ENCODE results near the gene SCN5A.

The SCN5A gene

GRCh38 chr3:38542401-38543298 is 106.8 kb downstream of the SCN5A start:
- no peak for TF ChIP-seq JUND (IDR thresholded peaks at IDR 0.05; ENCODE audit: low read depth)
- in situ Hi-C loops (cut with HindIII; ENCODE audit: low pct_unique_long_range_greater_than_20kb, low sequenced_read_pairs), result no loop called here
- DNase-seq (ENCODE audit: low read depth in 1 of 2, low spot score in 1 of 2), result no peak

GRCh38 chr3:38541806-38542205 is 107.7 kb downstream of the SCN5A start:
- DNase-seq (ENCODE audit: low read depth in 1 of 2, low spot score in 1 of 2), result no peak
- no peak for TF ChIP-seq JUND (IDR thresholded peaks at IDR 0.05; ENCODE audit: low read depth)

GRCh38 chr3:38538773-38539353 is 110.6 kb downstream of the SCN5A start:
- no peak for DNase-seq (ENCODE audit: low read depth in 1 of 2, low spot score in 1 of 2)
- in situ Hi-C loops (cut with HindIII; ENCODE audit: low pct_unique_long_range_greater_than_20kb, low sequenced_read_pairs), result no loop called here
- no peak for TF ChIP-seq JUND (IDR thresholded peaks at IDR 0.05; ENCODE audit: low read depth)

More at GRCh38 chr3:38541806-38542205, 107.7 kb downstream of the SCN5A start:
- in situ Hi-C loops (cut with HindIII; ENCODE audit: low pct_unique_long_range_greater_than_20kb, low sequenced_read_pairs), result no loop called here

GRCh38 chr3:38536671-38537070 is 112.8 kb downstream of the SCN5A start:
- in situ Hi-C loops (cut with HindIII; ENCODE audit: low pct_unique_long_range_greater_than_20kb, low sequenced_read_pairs), result no loop called here

GRCh38 chr3:38534604-38535003 is 114.9 kb downstream of the SCN5A start:
- no peak for DNase-seq (ENCODE audit: low read depth in 1 of 2, low spot score in 1 of 2)
- in situ Hi-C loops (cut with HindIII; ENCODE audit: low pct_unique_long_range_greater_than_20kb, low sequenced_read_pairs), result no loop called here
- no peak for TF ChIP-seq JUND (IDR thresholded peaks at IDR 0.05; ENCODE audit: low read depth)

More at GRCh38 chr3:38536671-38537070, 112.8 kb downstream of the SCN5A start:
- DNase-seq (ENCODE audit: low read depth in 1 of 2, low spot score in 1 of 2), result no peak
- no peak for TF ChIP-seq JUND (IDR thresholded peaks at IDR 0.05; ENCODE audit: low read depth)

GRCh38 chr3:38534180-38534579 is 115.3 kb downstream of the SCN5A start:
- no peak for TF ChIP-seq JUND (IDR thresholded peaks at IDR 0.05; ENCODE audit: low read depth)

GRCh38 chr3:38533285-38533976 is 116.1 kb downstream of the SCN5A start:
- in situ Hi-C loops (cut with HindIII; ENCODE audit: low pct_unique_long_range_greater_than_20kb, low sequenced_read_pairs), result no loop called here
- DNase-seq (ENCODE audit: low read depth in 1 of 2, low spot score in 1 of 2), result no peak

More at GRCh38 chr3:38534180-38534579, 115.3 kb downstream of the SCN5A start:
- DNase-seq (ENCODE audit: low read depth in 1 of 2, low spot score in 1 of 2), result no peak
- in situ Hi-C loops (cut with HindIII; ENCODE audit: low pct_unique_long_range_greater_than_20kb, low sequenced_read_pairs), result no loop called here

GRCh38 chr3:38532529-38532928 is 117.0 kb downstream of the SCN5A start:
- in situ Hi-C loops (cut with HindIII; ENCODE audit: low pct_unique_long_range_greater_than_20kb, low sequenced_read_pairs), result no loop called here
- TF ChIP-seq JUND (IDR thresholded peaks at IDR 0.05; ENCODE audit: low read depth), result no peak
- DNase-seq (ENCODE audit: low read depth in 1 of 2, low spot score in 1 of 2), result no peak

More at GRCh38 chr3:38533285-38533976, 116.1 kb downstream of the SCN5A start:
- TF ChIP-seq JUND (IDR thresholded peaks at IDR 0.05; ENCODE audit: low read depth), result no peak

- in situ Hi-C loops (cut with HindIII; ENCODE audit: low pct_unique_long_range_greater_than_20kb, low sequenced_read_pairs), result no loop called here
- DNase-seq (ENCODE audit: low read depth in 1 of 2, low spot score in 1 of 2), result peak in 1 of 2 experiments; percentile 19
- TF ChIP-seq JUND (IDR thresholded peaks at IDR 0.05; ENCODE audit: low read depth), result no peak
Measured at GRCh38 chr3:38528457-38528856, 121.0 kb downstream of the SCN5A start.

GRCh38 chr3:38526792-38527191 is 122.7 kb downstream of the SCN5A start:
- no peak for TF ChIP-seq JUND (IDR thresholded peaks at IDR 0.05; ENCODE audit: low read depth)
- DNase-seq (ENCODE audit: low read depth in 1 of 2, low spot score in 1 of 2), result no peak
- in situ Hi-C loops (cut with HindIII; ENCODE audit: low pct_unique_long_range_greater_than_20kb, low sequenced_read_pairs), result no loop called here

- TF ChIP-seq JUND (IDR thresholded peaks at IDR 0.05; ENCODE audit: low read depth), result no peak
- no peak for DNase-seq (ENCODE audit: low read depth in 1 of 2, low spot score in 1 of 2)
- in situ Hi-C loops (cut with HindIII; ENCODE audit: low pct_unique_long_range_greater_than_20kb, low sequenced_read_pairs), result no loop called here
Measured at GRCh38 chr3:38524141-38524739, 125.2 kb downstream of the SCN5A start.

GRCh38 chr3:38522002-38522401 is 127.5 kb downstream of the SCN5A start:
- no peak for TF ChIP-seq JUND (IDR thresholded peaks at IDR 0.05; ENCODE audit: low read depth)
- in situ Hi-C loops (cut with HindIII; ENCODE audit: low pct_unique_long_range_greater_than_20kb, low sequenced_read_pairs), result no loop called here
- no peak for DNase-seq (ENCODE audit: low read depth in 1 of 2, low spot score in 1 of 2)

All from T47D (cell line).